Liver (tissue), 9 donors: ENCODE data around the gene RAD9A. TPM values are rescaled to one million over a fixed set of nuclear protein-coding genes. Genes with fewer than 3 reads are reported as not detected.

Experiments
- DNase-seq: peaks from one replicate; pipeline ENCODE4 v3.0.0-alpha.2; 2017; ENCODE audit warnings: low spot score
- H3K27ac ChIP-seq, 2 donors: one replicate each; pipeline ENCODE4 v1.7.0; 2013; ENCODE audit warnings: inconsistent platforms in 2 of 2, low read length in 2 of 2, control low read depth in 1 of 2, low read depth in 1 of 2, mild to moderate bottlenecking in 1 of 2
- H3K27me3 ChIP-seq, 4 donors: one replicate each; pipeline versions ENCODE4 v1.6.1 to v1.7.0; 2013; ENCODE audit warnings: low read length in 3 of 4, inconsistent platforms in 1 of 4, mild to moderate bottlenecking in 1 of 4, moderate library complexity in 1 of 4; ENCODE audit not compliant: control insufficient read depth in 4 of 4, insufficient read depth in 4 of 4
- H3K36me3 ChIP-seq, 4 donors: one replicate each; pipeline versions ENCODE4 v1.6.1 to v1.7.0; 2013; ENCODE audit warnings: low read length in 3 of 4, mild to moderate bottlenecking in 3 of 4, low read depth in 1 of 4, moderate library complexity in 1 of 4; ENCODE audit not compliant: control insufficient read depth in 4 of 4, insufficient read depth in 3 of 4
- H3K4me1 ChIP-seq, 4 donors: one replicate each; pipeline versions ENCODE4 v1.6.1 to v1.7.0; 2013; ENCODE audit warnings: low read length in 3 of 4, mild to moderate bottlenecking in 3 of 4, moderate library complexity in 1 of 4; ENCODE audit not compliant: control insufficient read depth in 4 of 4, insufficient read depth in 4 of 4
- H3K4me3 ChIP-seq, 3 donors: one replicate each; pipeline versions ENCODE4 v1.6.1 to v1.7.0; 2013; ENCODE audit warnings: low read length in 3 of 3, control low read depth in 1 of 3, low read depth in 1 of 3, mild to moderate bottlenecking in 1 of 3
- H3K9ac ChIP-seq, 2 donors: one replicate each; pipeline ENCODE4 v1.7.0; 2013; ENCODE audit warnings: low read length in 2 of 2, mild to moderate bottlenecking in 2 of 2, moderate library complexity in 2 of 2, control low read depth in 1 of 2, low read depth in 1 of 2
- H3K9me3 ChIP-seq, 4 donors: one replicate each; pipeline versions ENCODE4 v1.6.1 to v1.7.0; 2013; ENCODE audit warnings: low read length in 3 of 4; ENCODE audit not compliant: control insufficient read depth in 4 of 4
- ATF3 ChIP-seq: IDR thresholded peaks from 2 replicates; pipeline ENCODE4 v1.6.1; 2016; ENCODE audit warnings: antibody characterized with exemption
- CTCF ChIP-seq: fragments of 150-350 bp; IDR thresholded peaks from 2 replicates; pipeline ENCODE4 v1.5.1; 2017; ENCODE audit warnings: improper control_type of control experiment, low read depth, low read length; ENCODE audit not compliant: missing input control
- EGR1 ChIP-seq, 2 donors: IDR thresholded peaks; 2 replicates each; pipeline ENCODE4 v1.6.1; 2016 to 2018; ENCODE audit warnings: antibody characterized with exemption in 2 of 2, low read depth in 2 of 2
- FOXA1 ChIP-seq: IDR thresholded peaks from 2 replicates; pipeline ENCODE4 v1.6.1; 2016; ENCODE audit warnings: antibody characterized with exemption
- FOXA2 ChIP-seq: IDR thresholded peaks from 2 replicates; pipeline ENCODE4 v1.6.1; 2016; ENCODE audit warnings: antibody characterized with exemption
- GABPA ChIP-seq, 2 donors: IDR thresholded peaks in 1 of 2; conservative IDR thresholded peaks in 1 of 2; 2 replicates each; pipeline ENCODE4 v1.6.1; 2016; ENCODE audit warnings: antibody characterized with exemption in 2 of 2, mild to moderate bottlenecking in 1 of 2, moderate library complexity in 1 of 2
- HNF4G ChIP-seq: IDR thresholded peaks from 2 replicates; pipeline ENCODE4 v1.6.1; 2016; ENCODE audit warnings: antibody characterized with exemption
- MAX ChIP-seq: IDR thresholded peaks from 2 replicates; pipeline ENCODE4 v1.6.1; 2016; ENCODE audit warnings: antibody characterized with exemption
- NR2F2 ChIP-seq: IDR thresholded peaks from 2 replicates; pipeline ENCODE4 v1.6.1; 2016; ENCODE audit warnings: antibody characterized with exemption
- RAD21 ChIP-seq, 2 donors: IDR thresholded peaks; 2 replicates each; pipeline ENCODE4 v1.6.1; 2016; ENCODE audit warnings: antibody characterized with exemption in 2 of 2, mild to moderate bottlenecking in 2 of 2
- REST ChIP-seq: IDR thresholded peaks from 2 replicates; pipeline ENCODE4 v1.6.1; 2016; ENCODE audit warnings: antibody characterized with exemption, mild to moderate bottlenecking
- RXRA ChIP-seq, 2 donors: IDR thresholded peaks; 2 replicates each; pipeline ENCODE4 v1.6.1; 2017 to 2018; ENCODE audit warnings: antibody characterized with exemption in 2 of 2, mild to moderate bottlenecking in 1 of 2
- SP1 ChIP-seq: IDR thresholded peaks from 2 replicates; pipeline ENCODE4 v1.6.1; 2018; ENCODE audit warnings: antibody characterized with exemption, mild to moderate bottlenecking
- TAF1 ChIP-seq: conservative IDR thresholded peaks from 2 replicates; pipeline ENCODE4 v1.6.1; 2016; ENCODE audit warnings: antibody characterized with exemption, mild to moderate bottlenecking
- YY1 ChIP-seq: IDR thresholded peaks from 2 replicates; pipeline ENCODE4 v1.6.1; 2016; ENCODE audit warnings: antibody characterized with exemption, mild to moderate bottlenecking
- ZBTB33 ChIP-seq: IDR thresholded peaks from 2 replicates; pipeline ENCODE4 v1.6.1; 2016; ENCODE audit warnings: antibody characterized with exemption
- WGBS: extraction: QIAGEN DNeasy Blood & Tissue Kit; methylation state at CpG from one replicate; pipeline ENCODE4 v1.1.7; 2013; 5-methylcytosine and 5-hydroxymethylcytosine counted together
- polyA plus RNA-seq, 2 donors: library from polyadenylated mRNA; stranded (reverse) in 1 of 2; unstranded in 1 of 2; fragments of 200-250 nt in 1 of 2; fragments of >200 nt in 1 of 2; fragmentation: Nextera tagmentation in 1 of 2; extraction: Ambion mirVana in 1 of 2; gene quantifications; one replicate each; pipeline versions ENCODE4 v1.2.1 to v1.2.3, GENCODE V29; 2013 to 2015
- total RNA-seq, 2 donors: library from RNA; depleted of rRNA; stranded (reverse); fragments of >200 nt; gene quantifications; one replicate each; pipeline ENCODE4 v1.2.3, GENCODE V29; 2014
- donor health status: healthy.
- donor health status: healthy.
- donor health status: healthy.
- donor health status: healthy.
- donor health status: healthy.

Gene RAD9A
- total and polyA plus RNA-seq, 4 donors = 4.5 to 8.6 (median 5.6) TPM

GRCh38 chr11:67366961-67367760, 24.6 kb upstream of the RAD9A start:
- H3K4me3 ChIP-seq = no peak overlapping the region
- H3K36me3 ChIP-seq = no peaks in the 10 kb centered on the region
- TF ChIP-seq ZBTB33 (no peak), RXRA (IDR thresholded peaks at IDR 0.05) (no peak), CTCF (no peak), FOXA1 (no peak), REST (no peak), ATF3 (no peak), EGR1 (IDR thresholded peaks at IDR 0.05; ENCODE audit: low read depth in 2 of 2) (no peak), GABPA (IDR thresholded peaks at IDR 0.05 in 1 of 2, conservative IDR thresholded peaks at IDR 0.05 in 1 of 2) (no peak), TAF1 (no peak), YY1 (no peak), NR2F2 (no peak), MAX (no peak), RAD21 (IDR thresholded peaks at IDR 0.05) (no peak), FOXA2 (no peak), HNF4G (no peak), SP1 (no peak)
- DNase-seq = no peak
- WGBS = 79% methylated on average over 25 of the region's 25 CpGs
- H3K9me3 ChIP-seq = no peaks in the 10 kb centered on the region
- no peaks in the 10 kb centered on the region for H3K27me3 ChIP-seq
- H3K27ac ChIP-seq = no peak overlapping the region
- H3K9ac ChIP-seq = no peak overlapping the region
- H3K4me1 ChIP-seq = peaks cover 0 to 7% (median under 1%) of the 10 kb centered on the region in 4 donors
